ENCODE measurements around the gene QKI. TPM values are rescaled to one million over a fixed set of nuclear protein-coding genes. Genes with fewer than 3 reads are reported as not detected.

Gene QKI
- total RNA-seq, 2 donors from 2014 or later, result 9.1 to 28.0 TPM

GRCh38 chr6:163463180-163463579 is 48.7 kb downstream of the QKI start:
- no peak for TF ChIP-seq CTCF (IDR thresholded peaks at IDR 0.05)
- intact Hi-C loops (cut with DNase I), result no loop called here
- Histone ChIP-seq H3K4me1 (no peaks in the 10 kb centered on the region), H3K9ac (ENCODE audit: low read depth in 2 of 2, low read length in 2 of 2) (no peak overlapping the region), H3K9me3 (no peaks in the 10 kb centered on the region), H3K27ac (no peak overlapping the region), H3K36me3 (no peaks in the 10 kb centered on the region), H3K27me3 (no peaks in the 10 kb centered on the region), H3K4me3 (no peak overlapping the region)
- DNase-seq, result no peak

- Histone ChIP-seq H3K9me3 (no peaks in the 10 kb centered on the region), H3K9ac (ENCODE audit: low read depth in 2 of 2, low read length in 2 of 2) (no peak overlapping the region), H3K27ac (no peak overlapping the region), H3K36me3 (no peaks in the 10 kb centered on the region), H3K27me3 (no peaks in the 10 kb centered on the region), H3K4me3 (no peak overlapping the region), H3K4me1 (no peaks in the 10 kb centered on the region)
- TF ChIP-seq CTCF (IDR thresholded peaks at IDR 0.05), result no peak
- no peak for DNase-seq
- intact Hi-C loops (cut with DNase I), result no loop called here
Measured at GRCh38 chr6:163463795-163464194, 49.3 kb downstream of the QKI start.

- Histone ChIP-seq H3K4me3 (no peak overlapping the region), H3K9ac (ENCODE audit: low read depth in 2 of 2, low read length in 2 of 2) (no peak overlapping the region), H3K27me3 (no peaks in the 10 kb centered on the region), H3K36me3 (no peaks in the 10 kb centered on the region), H3K27ac (no peak overlapping the region), H3K9me3 (no peaks in the 10 kb centered on the region), H3K4me1 (no peaks in the 10 kb centered on the region)
- intact Hi-C loops (cut with DNase I), result no loop called here
- no peak for TF ChIP-seq CTCF (IDR thresholded peaks at IDR 0.05)
- no peak for DNase-seq
Measured at GRCh38 chr6:163466839-163467390, 52.4 kb downstream of the QKI start.

GRCh38 chr6:163468738-163469137 is 54.2 kb downstream of the QKI start:
- no peak for DNase-seq
- no peak overlapping the region for H3K9ac ChIP-seq (ENCODE audit: low read depth in 2 of 2, low read length in 2 of 2)
- H3K27ac ChIP-seq, result no peak overlapping the region
- no peaks in the 10 kb centered on the region for H3K27me3 ChIP-seq
- no peaks in the 10 kb centered on the region for H3K9me3 ChIP-seq
- no peak for TF ChIP-seq CTCF (IDR thresholded peaks at IDR 0.05)
- H3K36me3 ChIP-seq, result no peaks in the 10 kb centered on the region
- intact Hi-C loops (cut with DNase I), result no loop called here
- H3K4me1 ChIP-seq, result no peaks in the 10 kb centered on the region
- H3K4me3 ChIP-seq, result no peak overlapping the region

GRCh38 chr6:163469459-163469985 is 55.0 kb downstream of the QKI start:
- no peak overlapping the region for H3K4me3 ChIP-seq
- no peak for DNase-seq
- H3K9ac ChIP-seq (ENCODE audit: low read depth in 2 of 2, low read length in 2 of 2), result no peak overlapping the region
- intact Hi-C loops (cut with DNase I), result no loop called here
- no peaks in the 10 kb centered on the region for H3K36me3 ChIP-seq
- H3K4me1 ChIP-seq, result no peaks in the 10 kb centered on the region
- H3K27me3 ChIP-seq, result no peaks in the 10 kb centered on the region
- TF ChIP-seq CTCF (IDR thresholded peaks at IDR 0.05), result no peak
- H3K9me3 ChIP-seq, result no peaks in the 10 kb centered on the region
- no peak overlapping the region for H3K27ac ChIP-seq

All from colonic mucosa (tissue), 4 donors.